Caco-2 (cell line): ENCODE results near the gene DYRK1B. TPM values are rescaled to one million over a fixed set of nuclear protein-coding genes. Genes with fewer than 3 reads are reported as not detected.
"Not testable (repeated sequence)": the region's sequence is repeated elsewhere in the genome, so short reads cannot be mapped to it uniquely, and the experiment has no call there.

Source experiments
- BruUV-seq: library from RNA; stranded (reverse); fragments of 400-500 nt; replicated peaks from 2 replicates; lab custom pipeline; 2021; lab: Mats Ljungman, UMichigan
- CTCF ChIA-PET: fragments of 300-600 bp; sonication (Branson Sonifier 250); formaldehyde crosslinking; loops from one replicate; lab custom pipeline; 2022; ENCODE audit warnings: antibody characterized with exemption; lab: Charles Lee
- POLR2A ChIA-PET: fragments of 300-600 bp; sonication (Branson Sonifier 250); formaldehyde crosslinking; loops from one replicate; lab custom pipeline; 2022; ENCODE audit warnings: antibody characterized with exemption; lab: Charles Lee
- DNase-seq, 2 experiments: peaks; one replicate each; pipeline versions ENCODE4 v3.0.0 to v3.0.0-alpha.2; 2020 to 2022
- H3K27me3 ChIP-seq: replicated peaks from 2 replicates; pipeline ENCODE4 v1.6.0; 2011; ENCODE audit warnings: low read length; ENCODE audit not compliant: control insufficient read depth, insufficient read depth
- H3K36me3 ChIP-seq: 2 replicates; pipeline ENCODE4 v1.5.1; 2011; ENCODE audit warnings: low read length; ENCODE audit not compliant: control insufficient read depth, insufficient read depth
- H3K4me1 ChIP-seq: fragments of 250-450 bp; sonication (Bioruptor Pico); 2 replicates; pipeline ENCODE4 v1.5.1; 2020; ENCODE audit warnings: mild to moderate bottlenecking
- H3K4me3 ChIP-seq: 2 replicates; pipeline ENCODE4 v1.5.1; 2011; ENCODE audit warnings: low read depth, mild to moderate bottlenecking, control low read depth, low read length
- H3K9me3 ChIP-seq: fragments of 250-450 bp; sonication (Bioruptor Pico); 2 replicates; pipeline ENCODE4 v1.5.1; 2020; ENCODE audit warnings: mild to moderate bottlenecking, moderate library complexity
- H3K27ac Mint-ChIP-seq: one replicate; pipeline ENCODE4 v1.8.0; 2022; ENCODE audit warnings: mixed read lengths; ENCODE audit not compliant: unreplicated experiment
- H3K27me3 Mint-ChIP-seq: one replicate; pipeline ENCODE4 v1.8.0; 2022; ENCODE audit warnings: mixed read lengths; ENCODE audit not compliant: insufficient read depth, unreplicated experiment
- H3K36me3 Mint-ChIP-seq: one replicate; pipeline ENCODE4 v1.8.0; 2022; ENCODE audit warnings: mild to moderate bottlenecking, mixed read lengths; ENCODE audit not compliant: insufficient read depth, unreplicated experiment
- H3K4me1 Mint-ChIP-seq: one replicate; pipeline ENCODE4 v1.8.0; 2022; ENCODE audit warnings: low read depth, mixed read lengths; ENCODE audit not compliant: unreplicated experiment
- H3K4me3 Mint-ChIP-seq: one replicate; pipeline ENCODE4 v1.8.0; 2022; ENCODE audit warnings: mild to moderate bottlenecking, moderate library complexity, mixed read lengths; ENCODE audit not compliant: unreplicated experiment
- H3K9me3 Mint-ChIP-seq: one replicate; pipeline ENCODE4 v1.8.0; 2022; ENCODE audit warnings: mixed read lengths; ENCODE audit not compliant: unreplicated experiment
- CTCF ChIP-seq, 2 experiments: fragments of 200-600 bp in 1 of 2; IDR thresholded peaks; 1 replicate in 1 of 2; 2 replicates in 1 of 2; pipeline versions ENCODE4 v1.5.1 to v1.8.0; 2011 to 2022; ENCODE audit warnings: antibody characterized with exemption in 1 of 2, control low read depth in 1 of 2, inconsistent platforms in 1 of 2, low read depth in 1 of 2, low read length in 1 of 2, mild to moderate bottlenecking in 1 of 2, moderate library complexity in 1 of 2; ENCODE audit not compliant: insufficient read depth in 1 of 2, severe bottlenecking in 1 of 2, unreplicated experiment in 1 of 2
- intact Hi-C: fragments of 100-400 bp; cut with micrococcal nuclease; formaldehyde crosslinking; loops from one replicate; pipeline ENCODE4 v1.10.0; 2022; ENCODE audit not compliant: unreplicated experiment
- total RNA-seq: library from RNA; stranded (reverse); gene quantifications from 2 replicates; pipeline ENCODE4 v1.2.3, GENCODE V29; 2022

The DYRK1B gene
- total RNA-seq, 1 experiment from 2014 or later: 5.4 TPM

- no peaks in the 10 kb centered on the region for H3K4me1 ChIP-seq
- H3K27me3 Mint-ChIP-seq: peaks cover 3% of the 10 kb centered on the region
- no peak overlapping the region for H3K27ac Mint-ChIP-seq
- peaks cover 3% of the 10 kb centered on the region; the same call in 1 of the 2 replicates for H3K9me3 ChIP-seq
- peaks cover 14% of the 10 kb centered on the region for H3K9me3 Mint-ChIP-seq
- no peak for DNase-seq
- no TSS peak for BruUV-seq
- intact Hi-C loops: no loop called here
- TF ChIP-seq CTCF (IDR thresholded peaks at IDR 0.05; ENCODE audit: insufficient read depth in 1 of 2, low read depth in 1 of 2, low read length in 1 of 2, severe bottlenecking in 1 of 2, unreplicated experiment in 1 of 2): no peak
- H3K4me1 Mint-ChIP-seq: no peaks in the 10 kb centered on the region
- POLR2A ChIA-PET: no interaction called here
- no peaks in the 10 kb centered on the region for H3K36me3 ChIP-seq
- H3K4me3 ChIP-seq: no peak overlapping the region
- H3K27me3 ChIP-seq: no peaks in the 10 kb centered on the region
- CTCF ChIA-PET: no interaction called here
- H3K4me3 Mint-ChIP-seq: no peak overlapping the region
- H3K36me3 Mint-ChIP-seq: no peaks in the 10 kb centered on the region
Measured at GRCh38 chr19:39809368-39809767, 24.6 kb downstream of the DYRK1B start.

- DNase-seq, H3K36me3 ChIP-seq, H3K4me1 Mint-ChIP-seq, H3K36me3 Mint-ChIP-seq, H3K4me1 ChIP-seq, POLR2A ChIA-PET, H3K27ac Mint-ChIP-seq, H3K4me3 Mint-ChIP-seq, CTCF ChIA-PET, H3K27me3 Mint-ChIP-seq, BruUV-seq, H3K4me3 ChIP-seq, H3K27me3 ChIP-seq, H3K9me3 ChIP-seq, intact Hi-C loops: not testable (repeated sequence)
- H3K9me3 Mint-ChIP-seq: peaks cover 14% of the 10 kb centered on the region
Measured at GRCh38 chr19:39808688-39809087, 25.3 kb downstream of the DYRK1B start.

GRCh38 chr19:39807846-39808364, 26.1 kb downstream of the DYRK1B start:
- no peak for TF ChIP-seq CTCF (IDR thresholded peaks at IDR 0.05; ENCODE audit: insufficient read depth in 1 of 2, low read depth in 1 of 2, low read length in 1 of 2, severe bottlenecking in 1 of 2, unreplicated experiment in 1 of 2)
- Mint-ChIP-seq H3K27ac (no peak overlapping the region), H3K27me3 (peaks cover 6% of the 10 kb centered on the region), H3K4me3 (no peak overlapping the region), H3K4me1 (no peaks in the 10 kb centered on the region), H3K36me3 (no peaks in the 10 kb centered on the region), H3K9me3 (peaks cover 14% of the 10 kb centered on the region)
- CTCF ChIA-PET: no interaction called here
- DNase-seq: no peak
- Histone ChIP-seq H3K27me3 (no peaks in the 10 kb centered on the region), H3K36me3 (no peaks in the 10 kb centered on the region), H3K4me3 (no peak overlapping the region), H3K9me3 (peaks cover 3% of the 10 kb centered on the region; the same call in 1 of the 2 replicates), H3K4me1 (no peaks in the 10 kb centered on the region)
- intact Hi-C loops: no loop called here
- POLR2A ChIA-PET: no interaction called here
- BruUV-seq: no TSS peak
